ENCODE results near the gene SCNM1. TPM values are rescaled to one million over a fixed set of nuclear protein-coding genes. Genes with fewer than 3 reads are reported as not detected.

Gene SCNM1
- total RNA-seq, 1 donor from 2014 or later = 64.3 TPM

GRCh38 chr1:151128800-151129199 is 37.1 kb upstream of the SCNM1 start:
- no peak for FAIRE-seq
- Histone ChIP-seq H3K4me3 (ENCODE audit: insufficient read depth, low read depth, low read length) (no peak overlapping the region), H3K9me3 (ENCODE audit: insufficient read depth, low read depth, low read length) (no peaks in the 10 kb centered on the region), H3K79me2 (ENCODE audit: insufficient read depth, low read length) (no peaks in the 10 kb centered on the region), H3K4me2 (ENCODE audit: low read length) (no peak overlapping the region), H2AFZ (ENCODE audit: low read depth, low read length) (no peak overlapping the region), H3K4me1 (ENCODE audit: insufficient read depth, low read length) (peaks cover 9% of the 10 kb centered on the region), H4K20me1 (ENCODE audit: insufficient read depth, low read length) (no peaks in the 10 kb centered on the region), H3K9ac (ENCODE audit: low read length) (no peak overlapping the region), H3K36me3 (ENCODE audit: insufficient read depth, low read length) (no peaks in the 10 kb centered on the region), H3K27ac (ENCODE audit: low read depth, low read length) (no peak overlapping the region), H3K27me3 (ENCODE audit: insufficient read depth, low read length) (peaks cover 2% of the 10 kb centered on the region)
- Mint-ChIP-seq H3K9me3 (ENCODE audit: unreplicated experiment) (no peaks in the 10 kb centered on the region), H3K27ac (ENCODE audit: unreplicated experiment) (no peak overlapping the region), H3K4me3 (ENCODE audit: unreplicated experiment) (no peak overlapping the region), H3K4me1 (ENCODE audit: low read depth, unreplicated experiment) (peaks cover 4% of the 10 kb centered on the region), H3K27me3 (ENCODE audit: low read depth, unreplicated experiment) (peaks cover 22% of the 10 kb centered on the region), H3K36me3 (ENCODE audit: low read depth, unreplicated experiment) (peaks cover 1% of the 10 kb centered on the region)
- TF ChIP-seq EZH2 (IDR thresholded peaks at IDR 0.05; ENCODE audit: insufficient read depth, low read length) = no peak
- TF ChIP-seq CTCF (IDR thresholded peaks at IDR 0.05; ENCODE audit: insufficient read depth, low read depth, low read length) = no peak
- DNase-seq (ENCODE audit: low read depth) = no peak

GRCh38 chr1:151130987-151131586 is 34.9 kb upstream of the SCNM1 start:
- H3K4me1 ChIP-seq (ENCODE audit: insufficient read depth, low read length) = peaks cover 9% of the 10 kb centered on the region
- H3K36me3 ChIP-seq (ENCODE audit: insufficient read depth, low read length) = no peaks in the 10 kb centered on the region
- Mint-ChIP-seq H3K27me3 (ENCODE audit: low read depth, unreplicated experiment) (peaks cover 37% of the 10 kb centered on the region), H3K27ac (ENCODE audit: unreplicated experiment) (no peak overlapping the region), H3K36me3 (ENCODE audit: low read depth, unreplicated experiment) (peaks cover 20% of the 10 kb centered on the region), H3K4me1 (ENCODE audit: low read depth, unreplicated experiment) (no peaks in the 10 kb centered on the region), H3K4me3 (ENCODE audit: unreplicated experiment) (peak overlapping the region; percentile 69), H3K9me3 (ENCODE audit: unreplicated experiment) (peaks cover 2% of the 10 kb centered on the region)
- H3K27ac ChIP-seq (ENCODE audit: low read depth, low read length) = no peak overlapping the region
- H3K9ac ChIP-seq (ENCODE audit: low read length) = peak overlapping the region; percentile 52
- DNase-seq (ENCODE audit: low read depth) = peak; percentile 86
- peaks cover 2% of the 10 kb centered on the region for H3K27me3 ChIP-seq (ENCODE audit: insufficient read depth, low read length)
- H3K4me2 ChIP-seq (ENCODE audit: low read length) = peak overlapping the region; percentile 83
- FAIRE-seq = no peak
- H3K9me3 ChIP-seq (ENCODE audit: insufficient read depth, low read depth, low read length) = no peaks in the 10 kb centered on the region
- no peaks in the 10 kb centered on the region for H4K20me1 ChIP-seq (ENCODE audit: insufficient read depth, low read length)
- H3K79me2 ChIP-seq (ENCODE audit: insufficient read depth, low read length) = no peaks in the 10 kb centered on the region
- peak overlapping the region; percentile 54 for H3K4me3 ChIP-seq (ENCODE audit: insufficient read depth, low read depth, low read length)
- TF ChIP-seq EZH2 (IDR thresholded peaks at IDR 0.05; ENCODE audit: insufficient read depth, low read length) = no peak
- TF ChIP-seq CTCF (IDR thresholded peaks at IDR 0.05; ENCODE audit: insufficient read depth, low read depth, low read length) = no peak
- H2AFZ ChIP-seq (ENCODE audit: low read depth, low read length) = peak overlapping the region; percentile 79

- Histone ChIP-seq H4K20me1 (ENCODE audit: insufficient read depth, low read length) (no peaks in the 10 kb centered on the region), H3K4me1 (ENCODE audit: insufficient read depth, low read length) (peaks cover 9% of the 10 kb centered on the region), H2AFZ (ENCODE audit: low read depth, low read length) (peak overlapping the region; percentile 79), H3K4me2 (ENCODE audit: low read length) (peak overlapping the region; percentile 83), H3K27me3 (ENCODE audit: insufficient read depth, low read length) (peaks cover 2% of the 10 kb centered on the region), H3K9ac (ENCODE audit: low read length) (peak overlapping the region; percentile 52), H3K36me3 (ENCODE audit: insufficient read depth, low read length) (no peaks in the 10 kb centered on the region), H3K79me2 (ENCODE audit: insufficient read depth, low read length) (no peaks in the 10 kb centered on the region), H3K9me3 (ENCODE audit: insufficient read depth, low read depth, low read length) (no peaks in the 10 kb centered on the region), H3K27ac (ENCODE audit: low read depth, low read length) (no peak overlapping the region), H3K4me3 (ENCODE audit: insufficient read depth, low read depth, low read length) (peak overlapping the region; percentile 54)
- DNase-seq (ENCODE audit: low read depth) (no peak), FAIRE-seq (no peak)
- Mint-ChIP-seq H3K4me3 (ENCODE audit: unreplicated experiment) (peak overlapping the region; percentile 57), H3K36me3 (ENCODE audit: low read depth, unreplicated experiment) (peaks cover 24% of the 10 kb centered on the region), H3K9me3 (ENCODE audit: unreplicated experiment) (peaks cover 2% of the 10 kb centered on the region), H3K27ac (ENCODE audit: unreplicated experiment) (no peak overlapping the region), H3K4me1 (ENCODE audit: low read depth, unreplicated experiment) (no peaks in the 10 kb centered on the region), H3K27me3 (ENCODE audit: low read depth, unreplicated experiment) (peaks cover 38% of the 10 kb centered on the region)
- TF ChIP-seq EZH2 (IDR thresholded peaks at IDR 0.05; ENCODE audit: insufficient read depth, low read length) = no peak
These were observed 34.1 kb upstream of the SCNM1 start for GRCh38 chr1:151131701-151132334.
